ENCODE measurements around the gene TMEM263. TPM values are rescaled to one million over a fixed set of nuclear protein-coding genes. Genes with fewer than 3 reads are reported as not detected.
"Not testable (repeated sequence)": the region's sequence is repeated elsewhere in the genome, so short reads cannot be mapped to it uniquely, and the experiment has no call there.

The TMEM263 gene
- polyA plus RNA-seq, 1 donor from 2014 or later, result 17.8 TPM

DNA sequence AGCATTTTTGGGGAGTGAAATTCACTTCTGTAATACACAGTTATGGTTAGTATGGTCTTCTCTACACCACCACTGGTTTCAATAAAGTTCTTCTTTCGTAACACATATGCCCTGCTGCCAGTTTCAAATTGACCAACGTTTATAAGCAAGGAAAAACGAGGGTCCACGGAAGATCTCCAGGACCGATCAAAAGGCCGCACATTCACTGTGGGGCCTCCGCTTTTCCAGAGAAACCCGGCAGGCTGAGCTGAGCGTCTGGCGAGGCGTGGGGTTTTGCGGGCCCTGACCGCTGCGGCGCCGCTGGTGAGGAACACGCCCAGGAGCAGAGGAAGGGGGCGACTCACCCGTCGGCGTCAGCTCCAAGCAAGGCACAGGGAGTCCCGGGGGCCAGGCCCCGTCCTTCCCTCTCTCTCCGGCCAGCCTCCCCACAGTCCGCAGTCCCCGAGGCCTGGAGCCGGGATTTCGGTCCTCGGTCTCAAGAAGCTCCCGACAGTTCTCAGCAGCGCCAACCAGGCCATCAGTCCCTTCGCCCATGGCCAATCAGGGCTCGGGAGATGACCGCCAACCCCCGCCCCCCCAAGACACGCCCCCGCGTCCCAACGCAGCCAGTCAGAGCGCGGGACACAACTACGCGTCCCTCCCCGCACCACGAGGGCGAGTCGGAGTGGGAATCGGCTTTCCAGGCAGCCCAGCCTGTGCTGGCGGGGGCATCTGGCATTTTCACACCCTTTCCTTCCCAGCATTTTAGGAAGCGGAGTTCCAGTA lies 31.1 kb downstream of the TMEM263 start, which contains the start of gene MTERF2:
MTERF2 (minus strand) TSS at position 522 of the 765 bp plus-strand sequence. CDS start 8,432 bp downstream, outside the sequence.
- H3K4me1 Mint-ChIP-seq, result peaks cover 7 to 17% (median 11%) of the 10 kb centered on the region in 3 donors
- H3K27me3 Mint-ChIP-seq, result no peaks in the 10 kb centered on the region
- peak within 1 kb of the TSS; percentile 9 to 88 (median 74) for H3K27ac Mint-ChIP-seq
- H3K9me3 Mint-ChIP-seq, result peaks cover 0 to 2% (median 0%) of the 10 kb centered on the region in 3 donors
- peak within 1 kb of the TSS; percentile 87 to 98 (median 94) for H3K4me3 Mint-ChIP-seq
- peaks cover 5% of the 10 kb centered on the region for H3K36me3 Mint-ChIP-seq

DNA sequence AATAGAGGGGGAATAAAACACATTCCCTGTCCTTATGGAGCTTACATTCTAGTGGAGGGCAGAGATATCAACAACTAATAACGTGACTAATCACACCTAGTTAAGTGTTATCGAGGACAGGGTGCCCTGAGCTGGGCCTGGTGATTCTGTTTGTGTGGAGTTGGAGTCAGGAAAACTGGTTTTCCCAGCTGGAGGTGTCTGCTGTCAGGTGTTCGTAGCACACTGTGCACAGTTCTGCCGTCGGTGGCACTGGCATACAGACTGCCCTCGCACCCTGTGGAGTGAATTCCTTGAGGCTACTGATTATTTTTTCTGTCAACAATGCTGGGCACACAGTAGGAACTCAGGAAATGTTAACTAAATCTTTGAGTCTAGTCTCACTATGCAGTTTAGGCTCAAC lies 32.1 kb downstream of the TMEM263 start:
- peaks cover 7 to 17% (median 11%) of the 10 kb centered on the region in 3 donors for H3K4me1 Mint-ChIP-seq
- H3K27ac Mint-ChIP-seq, result peak overlapping the region in 1 of 3 donors; percentile 82
- H3K36me3 Mint-ChIP-seq, result peaks cover 5% of the 10 kb centered on the region
- H3K27me3 Mint-ChIP-seq, result no peaks in the 10 kb centered on the region
- peaks cover 0 to 2% (median 0%) of the 10 kb centered on the region in 3 donors for H3K9me3 Mint-ChIP-seq
- peak overlapping the region; percentile 3 to 98 (median 92) for H3K4me3 Mint-ChIP-seq

DNA sequence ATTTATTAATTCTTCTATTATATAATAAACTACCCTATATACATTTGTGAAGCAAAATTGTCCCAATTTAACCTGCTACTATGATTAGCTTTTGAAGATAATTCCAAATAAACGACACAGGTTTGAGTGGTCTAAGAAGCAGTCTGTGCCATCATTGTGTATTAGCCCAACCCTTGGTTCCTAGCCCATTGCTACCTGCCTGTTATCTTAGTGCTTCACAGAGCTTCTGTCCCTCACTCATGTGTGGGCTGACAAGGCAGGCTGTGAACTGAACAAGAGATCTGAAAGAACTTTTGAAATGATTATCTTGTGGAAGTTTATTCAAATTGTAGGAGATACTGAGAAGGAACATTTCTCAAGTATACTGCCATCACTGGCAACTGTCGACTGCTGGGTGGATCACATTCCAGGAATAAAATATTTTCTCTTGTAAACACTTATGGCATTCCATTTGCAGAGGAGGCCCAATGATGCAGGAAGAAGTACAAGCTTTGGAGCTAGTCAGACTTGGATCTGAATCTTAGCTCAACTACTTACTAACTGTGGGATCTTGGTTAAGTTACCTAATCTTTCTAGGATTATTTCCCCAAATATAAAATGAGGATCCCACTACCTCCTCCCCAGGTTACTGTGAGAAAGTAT lies 39.0 kb downstream of the TMEM263 start:
- Mint-ChIP-seq H3K4me3 (no peak overlapping the region), H3K27ac (no peak overlapping the region), H3K36me3 (no peaks in the 10 kb centered on the region), H3K27me3 (no peaks in the 10 kb centered on the region), H3K4me1 (no peaks in the 10 kb centered on the region), H3K9me3 (peaks cover 0 to 6% (median 0%) of the 10 kb centered on the region in 3 donors)

- H3K36me3 Mint-ChIP-seq, H3K4me1 Mint-ChIP-seq, H3K27ac Mint-ChIP-seq, H3K9me3 Mint-ChIP-seq, H3K4me3 Mint-ChIP-seq, H3K27me3 Mint-ChIP-seq: not testable (repeated sequence)
These were observed 40.4 kb downstream of the TMEM263 start for GRCh38 chr12:106996102-106996501.

GRCh38 chr12:106997916-106998315 lies 42.2 kb downstream of the TMEM263 start:
- Mint-ChIP-seq H3K4me3 (no peak overlapping the region), H3K4me1 (no peaks in the 10 kb centered on the region), H3K9me3 (peaks cover 0 to 10% (median 0%) of the 10 kb centered on the region in 3 donors)

DNA sequence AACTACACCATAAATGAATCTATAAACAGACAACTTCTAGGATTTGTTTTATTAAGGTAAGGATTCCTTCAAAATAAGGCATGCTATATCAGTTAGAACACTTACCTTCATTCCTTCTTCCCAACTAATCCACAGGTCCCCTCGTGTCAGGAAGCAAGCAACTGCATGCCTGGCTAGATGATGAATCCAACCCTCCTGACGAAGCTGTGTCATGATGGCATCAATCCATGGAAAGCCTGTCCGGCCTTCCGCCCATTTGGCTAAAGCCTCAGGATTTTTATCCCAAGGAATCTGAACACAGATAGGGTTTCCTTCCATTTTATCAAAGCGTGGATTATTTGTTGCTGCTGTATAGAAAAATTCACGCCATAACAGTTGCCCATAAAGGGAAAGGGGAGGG lies 43.7 kb downstream of the TMEM263 start:
- Mint-ChIP-seq H3K27me3 (no peaks in the 10 kb centered on the region), H3K4me3 (no peak overlapping the region), H3K27ac (no peak overlapping the region), H3K9me3 (peaks cover 0 to 10% (median 0%) of the 10 kb centered on the region in 3 donors), H3K4me1 (no peaks in the 10 kb centered on the region), H3K36me3 (no peaks in the 10 kb centered on the region)

More at GRCh38 chr12:106997916-106998315, 42.2 kb downstream of the TMEM263 start:
- Mint-ChIP-seq H3K27ac (no peak overlapping the region), H3K36me3 (no peaks in the 10 kb centered on the region), H3K27me3 (no peaks in the 10 kb centered on the region)

DNA sequence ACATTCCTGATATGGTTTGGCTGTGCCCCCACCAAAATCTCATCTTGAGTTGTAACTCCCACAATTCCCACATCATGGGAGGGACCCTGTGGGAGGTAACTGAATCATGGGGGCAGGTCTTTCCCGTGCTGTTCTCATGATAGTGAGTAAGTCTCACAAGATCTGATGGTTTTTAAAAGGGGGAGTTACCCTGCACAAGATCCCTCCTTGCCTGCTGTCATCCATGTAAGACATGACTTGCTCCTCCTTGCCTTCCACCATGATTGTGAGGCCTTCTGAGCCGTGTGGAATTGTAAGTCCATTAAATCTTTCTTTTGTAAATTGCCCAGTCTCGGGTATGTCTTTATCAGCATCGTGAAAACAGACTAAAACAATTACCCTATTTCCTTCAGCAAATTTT lies 47.0 kb downstream of the TMEM263 start:
- H3K36me3 Mint-ChIP-seq, H3K9me3 Mint-ChIP-seq, H3K27ac Mint-ChIP-seq, H3K4me3 Mint-ChIP-seq, H3K4me1 Mint-ChIP-seq, H3K27me3 Mint-ChIP-seq: not testable (repeated sequence)

GRCh38 chr12:107007411-107007810 lies 51.7 kb downstream of the TMEM263 start:
- H3K9me3 Mint-ChIP-seq, result peaks cover 0 to 4% (median 0%) of the 10 kb centered on the region in 3 donors
- H3K4me3 Mint-ChIP-seq, result no peak overlapping the region
- H3K4me1 Mint-ChIP-seq, result peaks cover 0 to 1% (median 0%) of the 10 kb centered on the region in 3 donors
- H3K27me3 Mint-ChIP-seq, result peaks cover 2% of the 10 kb centered on the region
- no peak overlapping the region for H3K27ac Mint-ChIP-seq
- H3K36me3 Mint-ChIP-seq, result peaks cover 4% of the 10 kb centered on the region

GRCh38 chr12:107011519-107011918 lies 55.8 kb downstream of the TMEM263 start:
- no peak overlapping the region for H3K4me3 Mint-ChIP-seq
- H3K4me1 Mint-ChIP-seq, result peaks cover 0 to 1% (median 0%) of the 10 kb centered on the region in 3 donors
- H3K27me3 Mint-ChIP-seq, result peaks cover 2% of the 10 kb centered on the region
- H3K9me3 Mint-ChIP-seq, result no peaks in the 10 kb centered on the region
- no peak overlapping the region for H3K27ac Mint-ChIP-seq
- H3K36me3 Mint-ChIP-seq, result peaks cover 9% of the 10 kb centered on the region

DNA sequence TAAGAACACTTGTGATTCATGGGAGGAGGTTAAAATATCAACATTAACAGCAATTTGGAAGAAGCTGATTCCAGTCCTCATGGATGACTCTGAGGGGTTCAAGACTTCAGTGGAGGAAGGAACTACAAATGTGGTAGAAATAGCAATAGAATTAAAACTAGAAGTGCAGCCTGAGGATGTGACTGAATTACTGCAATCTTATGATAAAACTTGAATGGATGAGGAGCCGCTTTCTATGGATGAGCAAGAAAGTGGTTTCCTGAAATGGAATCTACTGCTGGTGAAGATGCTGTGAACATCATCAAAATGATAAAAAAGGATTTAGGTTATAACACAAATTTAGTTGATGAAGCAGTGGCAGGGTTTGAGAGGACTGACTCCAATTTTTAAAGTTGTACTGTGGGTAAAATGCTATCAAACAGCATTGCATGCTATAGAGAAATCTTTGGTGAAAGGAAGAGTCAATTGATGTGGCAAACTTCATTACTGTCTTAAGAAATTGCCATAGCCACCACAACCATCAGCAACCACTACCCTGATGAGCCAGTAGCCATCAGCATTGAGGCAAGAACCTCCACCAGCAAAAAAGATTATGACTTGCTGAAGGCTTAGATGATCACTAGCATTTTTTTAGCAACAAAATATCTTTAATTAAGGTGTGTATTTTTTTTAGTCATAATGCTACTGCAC lies 57.2 kb downstream of the TMEM263 start:
- H3K36me3 Mint-ChIP-seq, result peaks cover 9% of the 10 kb centered on the region
- no peaks in the 10 kb centered on the region for H3K9me3 Mint-ChIP-seq
- H3K4me3 Mint-ChIP-seq, result no peak overlapping the region
- H3K27ac Mint-ChIP-seq, result peak overlapping the region in 1 of 3 donors; percentile 17
- H3K27me3 Mint-ChIP-seq, result peaks cover 1% of the 10 kb centered on the region
- H3K4me1 Mint-ChIP-seq, result peaks cover 0 to 1% (median 0%) of the 10 kb centered on the region in 3 donors

DNA sequence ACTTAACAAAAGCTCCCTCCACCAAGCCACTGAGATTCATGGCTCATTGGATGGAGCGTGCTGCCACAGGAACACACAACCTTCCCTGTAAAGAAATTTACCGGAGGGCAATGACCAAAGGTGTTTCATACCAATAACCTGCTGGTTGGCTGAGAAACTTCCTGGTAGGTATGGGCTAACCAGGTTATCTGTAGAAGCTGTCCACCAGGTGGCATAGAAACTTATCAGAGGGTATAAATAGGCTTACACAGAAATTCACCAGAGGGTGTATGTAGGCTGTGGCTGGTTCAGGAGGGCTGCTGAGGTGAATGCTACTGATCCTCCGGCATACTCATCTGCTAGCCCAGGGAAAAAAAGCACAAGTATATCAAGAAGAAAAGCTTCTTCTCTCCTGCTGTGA lies 58.3 kb downstream of the TMEM263 start:
- peaks cover 6% of the 10 kb centered on the region for H3K36me3 Mint-ChIP-seq
- H3K4me3 Mint-ChIP-seq, result no peak overlapping the region
- no peaks in the 10 kb centered on the region for H3K27me3 Mint-ChIP-seq
- no peak overlapping the region for H3K27ac Mint-ChIP-seq
- H3K9me3 Mint-ChIP-seq, result no peaks in the 10 kb centered on the region
- H3K4me1 Mint-ChIP-seq, result peaks cover 0 to 1% (median 0%) of the 10 kb centered on the region in 3 donors

GRCh38 chr12:107017042-107017441 lies 61.3 kb downstream of the TMEM263 start:
- Mint-ChIP-seq H3K4me1 (peaks cover 0 to 1% (median 0%) of the 10 kb centered on the region in 3 donors), H3K27me3 (no peaks in the 10 kb centered on the region), H3K27ac (no peak overlapping the region), H3K36me3 (peaks cover 10% of the 10 kb centered on the region), H3K4me3 (no peak overlapping the region), H3K9me3 (peaks cover 0 to 4% (median 2%) of the 10 kb centered on the region in 3 donors)

DNA sequence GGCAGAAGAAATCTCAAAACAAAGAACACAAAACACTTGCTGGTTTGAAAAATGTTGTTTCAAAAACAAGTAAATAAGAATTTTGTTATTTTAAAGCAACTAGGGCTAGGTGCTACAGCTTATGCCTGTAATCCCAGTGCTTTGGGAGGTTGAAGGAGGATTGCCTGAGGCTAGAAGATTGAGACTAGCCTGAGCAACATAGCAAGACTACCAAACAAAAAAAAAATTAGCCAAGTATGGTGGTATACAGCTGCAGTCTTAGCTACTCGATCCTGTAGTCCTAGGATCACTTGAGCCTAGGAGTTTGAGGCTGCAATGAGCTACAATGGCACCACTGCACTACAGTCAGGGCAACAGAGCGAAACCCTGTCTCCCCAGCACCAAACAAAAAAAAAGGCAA lies 63.8 kb downstream of the TMEM263 start:
- peaks cover 0 to 1% (median 0%) of the 10 kb centered on the region in 3 donors for H3K4me1 Mint-ChIP-seq
- peaks cover 0 to 4% (median 2%) of the 10 kb centered on the region in 3 donors for H3K9me3 Mint-ChIP-seq
- no peak overlapping the region for H3K27ac Mint-ChIP-seq
- no peak overlapping the region for H3K4me3 Mint-ChIP-seq
- no peaks in the 10 kb centered on the region for H3K27me3 Mint-ChIP-seq
- H3K36me3 Mint-ChIP-seq, result peaks cover 6% of the 10 kb centered on the region
